NCI-H2227 treated with DMSO at 0.1 percent for 48 hours (cell line): ENCODE measurements around the gene RNF181.
"Not testable (repeated sequence)": the region's sequence is repeated elsewhere in the genome, so short reads cannot be mapped to it uniquely, and the experiment has no call there.

Experiments
- DNase-seq: peaks from one replicate; lab custom pipeline; 2025; lab: John Stamatoyannopoulos, UW

Gene RNF181

DNA sequence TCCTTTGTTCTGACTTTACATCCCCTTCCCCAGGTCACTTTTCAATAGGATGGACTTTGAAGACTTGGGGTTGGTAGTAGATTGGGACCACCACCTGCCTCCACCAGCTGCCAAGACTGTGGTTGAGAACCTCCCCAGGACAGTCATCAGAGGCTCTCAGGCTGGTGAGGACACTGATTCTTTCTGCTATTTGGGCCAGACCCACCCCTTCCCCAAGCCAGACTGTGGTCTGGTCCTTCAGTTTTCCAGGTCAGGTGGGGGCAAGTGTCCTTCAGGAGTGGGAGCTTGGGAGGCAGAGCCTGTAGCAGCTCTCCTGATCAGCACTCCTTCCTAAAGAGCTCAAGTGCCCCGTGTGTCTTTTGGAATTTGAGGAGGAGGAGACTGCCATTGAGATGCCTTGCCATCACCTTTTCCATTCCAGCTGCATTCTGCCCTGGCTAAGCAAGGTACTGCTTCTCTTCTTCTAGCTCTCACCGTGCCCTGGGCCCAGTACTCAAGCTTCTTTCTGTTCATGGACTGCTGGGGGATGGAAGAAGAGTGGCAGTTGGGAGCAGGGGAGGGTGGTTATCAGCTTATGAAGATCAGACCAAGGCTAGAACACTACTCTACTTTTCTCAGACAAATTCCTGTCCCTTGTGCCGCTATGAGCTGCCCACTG is 1.1 kb downstream of the RNF181 start:
- no peak for DNase-seq

DNA sequence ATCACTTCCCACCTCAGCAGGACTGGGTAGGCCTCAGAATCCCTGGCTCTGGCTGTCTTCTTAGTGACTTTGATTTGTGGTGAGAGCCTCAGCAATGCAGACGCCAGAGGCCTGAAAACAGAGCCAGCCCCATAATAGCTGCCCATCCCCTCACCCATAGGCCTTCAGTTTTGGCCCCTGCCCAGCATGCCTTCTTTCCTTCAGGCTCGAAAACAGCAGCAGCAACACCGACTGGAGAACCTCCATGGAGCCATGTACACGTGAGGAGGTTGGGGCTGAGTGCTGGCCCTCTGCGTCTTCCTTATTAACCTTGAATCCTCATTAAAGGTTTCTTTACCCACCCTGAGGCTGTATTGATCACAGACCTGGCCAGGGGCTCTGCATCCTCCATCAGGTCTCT is 1.7 kb downstream of the RNF181 start:
- DNase-seq: no peak

DNA sequence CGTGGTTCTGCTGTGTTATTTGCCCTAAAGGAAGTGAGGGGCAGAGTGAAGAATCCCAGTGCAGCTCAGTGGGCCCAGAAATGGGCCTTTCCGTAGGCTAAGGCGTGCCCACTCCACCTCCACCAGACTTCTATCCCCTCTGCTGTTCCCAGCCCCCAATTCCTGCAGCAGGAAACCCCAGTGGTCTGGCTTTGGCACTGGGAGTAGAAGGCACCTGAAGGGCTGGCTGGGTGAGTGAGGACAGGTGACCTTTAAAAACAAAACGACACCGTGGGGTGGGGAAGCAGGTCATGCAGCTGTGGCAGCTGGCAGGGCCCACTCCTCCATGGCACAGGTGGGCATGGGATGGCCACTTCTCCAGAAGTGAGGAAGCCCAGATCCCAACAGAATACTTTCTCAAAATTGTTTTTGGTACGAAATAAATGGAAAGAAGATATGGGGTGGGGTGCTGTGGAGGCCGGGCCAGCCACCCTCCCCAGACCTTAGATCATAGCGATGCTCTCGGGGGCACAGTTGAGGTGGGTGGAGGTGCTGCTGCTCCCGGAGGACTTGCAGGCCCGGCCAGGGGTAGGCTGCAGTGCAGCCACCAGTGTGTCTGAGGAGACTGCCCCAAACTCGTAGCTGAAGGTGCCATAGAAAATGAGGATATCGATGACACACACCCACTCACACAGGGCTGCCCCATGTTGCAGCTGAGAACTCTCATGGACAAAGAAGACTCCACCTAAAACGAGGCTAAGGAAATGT is 3.2 kb downstream of the RNF181 start:
- DNase-seq: no peak

DNA sequence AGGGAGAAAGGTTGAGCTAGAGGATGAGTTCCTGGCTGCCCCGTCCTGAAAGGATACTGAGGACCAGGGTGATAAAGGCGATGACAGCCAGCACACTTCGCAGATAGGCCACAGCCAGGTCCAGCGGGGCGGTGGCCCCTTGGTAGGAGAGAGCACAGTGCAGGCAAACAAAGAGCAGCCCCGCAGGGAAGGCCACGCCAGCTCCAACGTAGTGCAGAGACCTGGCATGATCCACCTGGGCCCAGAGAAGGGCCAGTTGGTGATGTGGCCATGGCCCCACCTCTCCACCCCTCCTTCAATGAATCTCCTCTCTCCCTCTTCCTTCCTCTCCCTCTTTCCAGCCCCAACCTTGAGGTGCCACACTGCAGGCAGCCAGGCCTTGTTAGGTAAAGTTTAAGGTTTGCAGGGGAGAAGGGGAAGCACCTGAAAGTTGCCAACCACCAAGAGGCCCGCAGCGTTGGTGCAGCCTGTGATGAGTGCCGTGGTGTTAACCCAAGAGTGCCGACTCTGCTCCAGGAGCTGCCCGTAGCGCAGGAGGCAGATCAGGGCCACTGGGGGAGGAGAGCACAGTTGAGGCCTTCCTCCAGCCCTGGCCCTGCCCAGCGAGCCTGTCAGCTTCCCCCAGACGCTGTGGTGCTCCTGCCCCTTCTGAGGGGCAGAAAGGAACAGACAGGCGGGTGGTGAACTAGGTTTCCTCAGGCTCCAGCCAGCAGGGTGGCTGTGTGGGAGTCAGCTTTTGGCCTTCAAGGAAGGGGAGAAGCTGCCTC is 4.1 kb downstream of the RNF181 start:
- DNase-seq: no peak

DNA sequence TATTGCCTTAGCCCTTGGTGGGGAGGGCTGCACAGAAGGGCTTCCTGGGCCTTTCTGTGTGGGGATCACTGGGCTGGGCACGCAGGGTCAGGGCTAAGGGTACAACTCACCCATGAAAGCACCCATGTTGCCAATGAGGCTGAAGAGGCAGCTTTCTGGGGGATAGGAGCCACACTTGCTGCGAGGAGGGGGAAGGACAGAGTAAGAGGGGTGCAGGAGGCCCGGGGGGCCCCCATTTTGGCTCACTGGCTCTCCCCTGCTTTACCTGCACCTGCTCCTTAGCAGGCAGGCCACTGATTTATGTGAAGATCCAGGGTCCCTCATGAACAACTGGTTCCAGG is 4.7 kb downstream of the RNF181 start:
- DNase-seq: no peak

DNA sequence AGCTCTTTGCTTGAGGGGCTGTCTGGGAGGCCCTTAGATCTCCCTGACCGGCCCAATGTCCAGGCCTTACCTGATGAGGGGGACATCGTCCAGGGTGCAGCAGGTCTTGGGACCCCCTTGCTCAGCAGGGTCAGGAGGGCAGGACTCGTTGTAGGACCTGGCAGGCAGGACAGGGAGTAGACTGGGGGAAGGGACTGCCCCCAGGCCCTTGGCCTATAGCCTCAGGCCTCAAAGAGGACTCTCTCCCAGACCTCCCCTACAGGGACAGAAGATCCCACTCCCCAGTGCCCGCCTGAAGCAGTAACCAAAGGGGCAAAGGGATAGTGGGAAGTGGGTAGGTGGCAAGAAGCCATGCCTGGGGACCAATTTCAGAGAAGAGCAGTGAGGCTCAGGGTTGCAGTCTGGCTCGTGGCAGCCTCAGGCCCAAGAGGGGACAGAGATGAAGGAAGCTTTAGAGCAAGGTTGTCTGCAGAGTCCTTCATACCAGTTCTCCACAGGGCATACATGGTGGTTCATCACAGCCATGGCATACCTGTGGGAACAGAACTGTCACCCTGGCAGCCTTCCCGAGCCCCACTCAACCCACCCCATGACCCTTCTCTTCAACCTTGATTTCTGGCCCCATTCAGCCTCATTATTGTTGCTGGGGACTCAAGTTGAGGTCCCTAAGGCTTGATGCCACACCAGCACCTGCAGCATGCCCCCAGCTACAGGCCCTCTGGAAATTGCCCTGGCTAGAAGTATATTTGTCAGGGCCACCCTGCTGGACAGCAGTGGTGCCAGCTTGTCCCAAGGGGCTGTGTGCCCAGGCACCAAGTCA is 5.6 kb downstream of the RNF181 start:
- no peak for DNase-seq

DNA sequence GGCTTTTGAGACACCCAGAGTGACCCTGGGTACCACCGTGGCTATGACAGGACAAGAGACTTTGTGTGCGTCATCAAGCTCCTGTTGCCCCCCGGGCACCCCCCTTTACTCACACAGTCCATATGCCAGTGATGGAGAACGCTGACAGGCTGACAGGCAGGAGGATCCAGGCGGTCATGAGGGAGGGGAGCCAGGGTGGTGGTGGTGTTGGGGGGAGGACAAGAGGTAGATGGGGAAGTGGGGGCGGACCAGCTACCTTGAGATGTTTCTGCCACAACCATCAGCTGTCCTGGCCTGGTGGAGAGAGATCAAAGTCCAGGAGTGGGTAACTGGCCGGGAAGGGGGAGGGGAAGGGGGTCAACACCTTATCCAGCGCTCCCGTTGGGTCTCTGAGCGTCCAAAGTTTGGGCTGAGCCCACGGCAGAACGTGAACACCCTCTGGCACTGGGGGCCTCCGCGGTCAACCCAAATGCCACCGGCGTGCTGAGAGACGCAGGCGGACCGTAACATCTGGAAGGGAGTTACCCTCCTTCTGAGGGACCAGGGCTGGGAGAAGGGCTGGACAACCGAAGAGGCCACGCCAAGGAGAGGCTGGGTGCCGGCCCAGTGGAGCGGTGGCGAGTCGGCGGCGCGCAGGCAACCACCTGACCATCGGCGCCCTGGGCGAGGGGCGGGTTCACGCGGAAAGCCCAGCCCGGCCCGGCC is 6.4 kb downstream of the RNF181 start:
- no peak for DNase-seq

DNA sequence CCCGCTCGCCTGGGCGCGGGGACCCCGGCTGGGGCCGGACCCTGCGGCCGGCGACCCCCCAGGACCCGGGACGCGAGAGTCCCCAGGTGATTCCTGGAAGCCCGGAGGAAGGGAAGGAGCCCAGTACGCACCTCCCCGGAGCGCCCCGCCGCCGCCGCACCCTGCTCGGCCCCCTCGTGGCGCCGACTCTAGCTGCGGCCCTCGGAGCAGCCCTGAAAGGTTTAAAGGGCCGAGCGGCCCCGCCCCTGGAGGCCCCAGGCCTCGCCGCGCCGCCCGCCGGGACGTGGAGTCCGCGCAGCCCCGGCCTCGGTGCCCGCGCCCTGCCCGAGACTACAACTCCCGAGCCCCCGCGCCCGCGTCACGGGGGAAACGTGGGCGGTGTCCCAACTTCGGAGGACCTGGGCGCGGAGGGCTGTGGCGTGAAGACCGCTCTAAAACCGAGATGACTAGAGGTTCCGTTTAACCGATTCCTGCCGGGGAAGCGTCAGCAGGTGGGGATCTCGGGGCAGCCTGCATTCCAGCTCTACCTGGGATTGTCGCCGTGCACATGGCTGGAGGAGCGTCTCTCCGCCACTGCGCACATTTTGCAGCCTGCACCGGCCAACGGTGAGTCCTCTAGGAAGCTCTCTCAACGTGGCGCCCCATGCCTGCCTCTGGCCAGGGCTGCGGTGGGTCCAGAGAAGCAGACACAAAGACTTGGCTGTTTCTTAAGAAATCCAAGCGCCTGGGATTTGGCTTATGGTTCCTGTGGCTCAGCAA is 7.1 kb downstream of the RNF181 start, which contains the start of gene TMEM150A:
TMEM150A (minus strand) TSS at position 223 of the 759 bp plus-strand sequence. CDS start 750 bp downstream, outside the sequence.
- peak; percentile 87 for DNase-seq

DNA sequence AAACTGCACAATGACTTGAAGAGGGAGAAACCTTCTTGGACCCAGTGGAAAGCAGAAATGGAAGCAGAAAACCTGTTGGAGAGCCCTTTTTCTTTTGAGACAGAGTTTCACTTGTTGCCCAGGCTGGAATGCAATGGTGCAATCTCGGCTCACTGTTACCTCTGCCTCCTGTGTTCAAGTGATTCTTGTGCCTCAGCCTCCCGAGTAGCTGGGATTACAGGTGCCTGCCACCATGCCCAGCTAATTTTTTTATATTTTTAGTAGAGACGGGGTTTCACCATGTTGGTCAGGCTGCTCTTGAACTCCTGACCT is 8.5 kb downstream of the RNF181 start:
- DNase-seq: not testable (repeated sequence)

DNA sequence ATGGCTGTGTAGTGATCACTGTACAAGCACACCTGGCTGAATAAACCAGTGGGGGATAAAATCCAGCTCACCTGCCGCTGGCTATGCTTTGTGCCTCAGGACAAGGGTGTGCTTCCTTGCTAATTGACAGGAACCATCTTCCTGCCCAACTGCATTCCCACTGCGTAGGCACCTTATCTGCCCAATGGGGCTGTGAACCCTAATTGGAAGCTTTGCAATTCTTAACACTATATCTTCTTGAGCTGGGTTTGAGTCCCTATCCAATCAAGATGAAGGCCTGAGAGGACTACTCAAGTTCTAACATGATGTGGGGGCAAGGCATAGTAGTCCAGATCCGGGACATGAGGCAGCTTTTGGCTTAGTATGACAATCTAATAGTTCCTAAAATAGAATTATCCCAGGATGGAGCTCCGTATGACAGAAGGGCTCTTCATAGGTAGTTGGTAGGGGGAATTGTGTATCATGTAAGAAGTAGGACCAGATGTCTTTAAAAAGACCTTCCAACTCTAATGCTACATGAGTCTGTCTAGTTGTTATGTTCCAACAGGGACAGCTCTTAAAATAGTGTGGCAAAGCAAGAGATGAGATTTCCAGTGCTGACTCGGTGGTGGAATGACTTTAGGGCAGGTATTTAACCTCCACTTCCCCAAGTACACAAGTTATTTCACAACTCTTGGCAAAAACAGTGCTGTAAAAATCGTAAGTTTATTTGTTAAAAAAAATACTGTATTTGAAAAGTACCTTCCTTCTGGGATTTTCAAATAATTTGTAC is 9.2 kb downstream of the RNF181 start:
- no peak for DNase-seq

DNA sequence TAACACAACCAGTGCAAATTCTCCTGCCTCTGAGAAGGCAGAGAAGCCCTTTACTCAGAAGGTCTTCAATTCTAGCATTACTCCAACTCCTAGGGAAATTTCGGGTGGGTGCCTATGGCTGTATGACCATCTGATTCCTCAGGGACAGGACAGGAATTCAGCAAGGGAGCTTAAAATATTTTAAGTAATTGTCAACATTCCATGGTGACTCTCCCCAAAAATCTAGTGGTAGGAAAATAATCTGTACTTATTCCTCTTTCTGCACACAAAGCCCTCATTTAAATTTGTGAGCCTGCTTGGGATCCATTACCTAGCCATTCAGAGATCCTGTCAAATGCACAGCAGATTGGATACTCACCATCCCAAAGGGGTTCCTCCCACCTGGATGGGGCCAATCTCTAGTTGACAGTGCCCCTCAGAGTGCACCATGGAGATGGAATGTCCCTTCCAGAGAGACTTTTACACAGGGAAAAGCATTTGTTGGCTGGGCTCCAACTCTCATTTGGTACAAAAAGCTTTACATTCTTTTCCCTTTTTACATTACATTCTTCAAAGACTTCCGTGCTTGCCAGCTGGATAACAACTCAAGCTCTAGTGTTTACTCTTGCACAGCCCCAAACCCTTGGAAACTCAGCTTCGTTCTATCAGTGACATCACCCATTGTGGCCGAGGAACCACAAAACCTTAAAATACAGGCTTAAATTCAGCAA is 10.0 kb downstream of the RNF181 start:
- no peak for DNase-seq

DNA sequence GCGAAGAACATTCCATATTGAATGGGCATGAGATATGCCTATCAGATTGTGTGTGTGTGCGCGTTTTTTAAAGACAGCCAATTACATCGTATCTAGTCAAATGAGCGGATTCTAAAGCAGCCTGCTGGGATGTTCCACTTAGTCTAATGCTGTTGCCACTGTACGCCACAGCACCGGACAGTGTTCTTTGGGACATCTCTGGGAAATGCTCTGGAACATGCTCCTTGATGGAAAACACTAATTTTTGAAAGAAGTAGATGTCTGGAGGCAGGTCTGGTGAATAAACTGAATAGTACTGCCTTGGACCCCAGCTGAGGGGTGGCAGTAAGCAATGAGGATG is 10.5 kb downstream of the RNF181 start:
- no peak for DNase-seq

DNA sequence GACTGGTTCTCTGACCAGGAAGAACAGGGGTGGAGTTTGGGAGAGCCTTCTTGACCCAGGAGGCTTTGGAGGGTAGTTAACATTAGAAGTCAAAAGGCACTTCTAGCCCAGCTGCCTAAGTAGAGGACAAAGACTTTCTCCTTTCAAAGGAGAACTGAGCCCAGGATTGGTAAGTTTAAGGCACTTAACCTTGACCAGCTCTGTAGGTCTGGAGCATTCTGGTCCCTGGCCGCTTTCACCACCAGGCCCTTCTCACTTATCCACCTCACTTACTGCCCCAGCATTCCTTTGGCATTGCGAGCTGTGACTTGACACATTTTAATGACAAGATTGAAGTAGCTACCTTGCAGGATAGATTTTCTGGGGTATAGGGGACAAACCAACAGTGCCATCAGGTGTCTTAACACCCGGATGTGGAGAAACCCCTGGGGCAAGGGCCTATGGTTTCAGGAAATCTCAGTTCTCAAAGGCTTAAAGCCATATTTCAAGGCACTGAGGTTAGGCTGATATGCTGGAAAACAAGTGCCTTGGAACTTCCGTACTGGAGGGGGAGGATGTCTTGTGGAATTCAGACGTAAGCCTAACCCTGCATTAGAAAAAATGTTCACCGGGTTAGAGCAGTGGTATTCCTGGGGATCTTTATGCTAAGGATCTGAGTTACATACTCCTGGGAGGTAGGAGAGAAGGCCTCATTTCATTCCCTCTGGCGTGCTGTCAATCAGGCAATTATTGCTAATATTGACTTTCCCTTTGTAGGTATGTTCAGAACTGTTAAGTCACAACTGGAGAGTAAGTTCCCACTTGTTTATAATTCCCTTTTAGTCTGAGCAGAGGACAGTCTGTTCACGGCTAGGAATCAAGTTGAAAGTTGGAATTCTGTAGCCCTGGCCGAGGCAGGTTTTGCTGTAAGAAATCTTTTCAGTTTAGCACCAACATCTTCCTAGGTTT is 12.0 kb downstream of the RNF181 start:
- DNase-seq: no peak

DNA sequence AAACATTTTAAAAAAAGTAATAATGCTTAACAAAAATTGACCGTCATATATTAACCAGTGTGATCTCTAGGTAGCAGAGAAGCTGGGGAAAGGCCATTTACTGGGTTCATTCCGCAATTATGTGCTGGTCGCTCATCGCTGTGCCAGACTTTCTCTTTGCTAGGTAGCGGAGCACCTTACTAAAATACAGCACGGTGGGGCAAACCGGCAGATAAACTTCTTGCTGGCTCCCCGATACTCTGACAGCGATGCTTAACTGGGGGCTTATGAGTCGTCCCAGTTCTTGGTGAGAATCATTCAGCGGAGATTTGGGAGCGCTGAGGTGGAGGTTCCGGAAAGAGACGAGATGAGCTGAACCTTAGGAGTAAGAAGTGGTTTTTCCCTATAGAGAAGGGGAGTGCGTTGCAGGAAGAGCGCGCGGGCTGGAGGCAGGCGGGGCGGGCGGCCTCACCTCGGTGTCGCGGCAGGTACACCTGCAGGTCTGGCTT is 15.7 kb downstream of the RNF181 start:
- no peak for DNase-seq

DNA sequence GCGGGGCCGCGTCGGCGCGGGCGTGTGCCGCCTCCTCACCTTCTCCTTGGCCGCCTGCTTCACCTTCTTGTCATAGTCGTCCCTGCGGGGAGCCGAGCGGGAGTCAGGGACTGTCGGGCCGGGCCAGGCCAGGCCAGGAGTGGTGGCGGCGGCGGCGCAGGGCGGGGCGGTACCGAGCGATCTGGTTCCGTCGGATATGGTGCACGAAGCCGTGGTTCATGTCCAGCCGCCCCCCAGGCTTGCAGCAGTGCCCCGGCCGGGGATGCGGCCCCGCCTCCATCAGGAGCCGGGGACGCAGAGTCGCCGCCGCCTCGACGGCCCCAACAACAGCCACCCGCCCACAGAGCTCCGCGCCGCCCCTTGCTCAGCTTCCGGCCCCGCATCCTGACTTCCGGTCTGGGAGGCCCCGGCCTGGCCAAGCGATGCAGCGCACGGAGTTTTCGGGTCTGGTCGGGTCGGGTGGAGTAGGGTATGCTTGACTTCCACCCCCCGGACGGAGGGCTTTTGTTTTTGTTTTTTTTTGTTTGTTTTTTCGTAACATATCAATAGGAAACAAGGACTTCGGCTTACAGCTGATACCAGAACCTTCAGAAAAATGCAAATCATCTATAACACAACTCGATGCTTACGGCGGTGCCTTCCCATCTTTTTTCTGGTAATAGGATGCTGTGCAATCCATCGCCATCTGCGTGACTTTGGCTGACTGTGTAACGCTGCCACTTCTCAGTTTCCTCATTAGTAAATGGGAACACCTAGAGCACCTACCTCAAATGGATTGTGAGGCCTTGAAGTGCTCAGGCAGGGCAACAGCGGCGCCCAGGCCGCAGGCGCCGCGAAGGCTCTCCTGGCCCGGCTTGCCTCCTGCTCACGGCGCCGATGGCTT is 16.4 kb downstream of the RNF181 start, which contains the start of gene C2orf68:
C2orf68 (minus strand) TSS at position 362 of the 883 bp plus-strand sequence; CDS start at position 280, 82 bp downstream.
- peak; percentile 87 for DNase-seq

DNA sequence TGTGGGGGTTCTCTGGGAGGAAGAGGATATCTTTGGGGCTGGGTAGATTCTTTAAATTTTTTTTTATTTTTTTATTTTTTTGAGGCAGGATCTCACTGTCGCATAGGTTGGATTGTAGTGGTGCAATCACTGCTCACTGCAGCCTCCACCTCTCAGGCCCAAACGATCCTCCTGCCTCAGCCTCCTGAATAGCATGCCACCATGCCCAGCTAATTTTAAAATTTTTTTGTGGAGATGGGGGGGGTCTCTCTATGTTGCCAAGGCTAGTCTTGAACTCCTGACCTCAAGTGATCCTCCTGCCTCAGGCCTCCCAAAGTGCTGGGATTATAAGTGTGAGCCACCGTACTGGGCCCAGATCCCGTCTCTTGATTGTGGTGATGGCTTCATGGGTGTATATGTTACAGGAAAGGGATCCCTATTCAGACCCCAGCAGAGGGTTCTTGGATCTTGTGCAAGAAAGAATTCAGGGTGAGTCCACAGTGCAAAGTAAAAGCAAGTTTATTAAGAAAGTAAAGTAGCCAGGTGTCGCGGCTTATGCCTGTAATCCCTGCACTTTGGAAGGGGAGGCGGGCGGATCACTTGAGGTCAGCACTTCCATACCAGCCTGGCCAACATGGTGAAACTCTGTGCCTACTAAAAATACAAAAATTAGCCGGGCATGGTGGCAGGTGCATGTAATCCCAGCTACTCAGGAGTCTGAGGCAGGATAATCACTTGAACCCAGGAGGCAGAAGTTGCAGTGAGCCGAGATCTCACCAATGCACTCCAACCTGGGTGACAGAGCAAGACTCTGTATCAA is 18.4 kb downstream of the RNF181 start:
- DNase-seq: no peak
